Upper lobe of right lung (tissue), 1 donor: ENCODE measurements around the gene CNR2. TPM values are rescaled to one million over a fixed set of nuclear protein-coding genes. Genes with fewer than 3 reads are reported as not detected.

ENCODE experiments used
- microRNA-seq: library from miRNA; unstranded; fragments of <30 nt; microRNA quantifications from one replicate; pipeline ENCODE4 v1.2.0, GENCODE V29; 2020; ENCODE audit warnings: borderline microRNAs expressed
- total RNA-seq: library from RNA; stranded (reverse); fragmentation: NEBNext Ultra II Directional; extraction: Animal tissue kit (Norgen Biotek cat#: 25700); gene quantifications from one replicate; pipeline ENCODE4 v1.2.1, GENCODE V29; 2021
- donor health status: DM: no; HTN: yes; CAD: no; lungs with severe emphysema.

The CNR2 gene
- total RNA-seq, 1 donor from 2014 or later: 0.06 TPM

Small RNAs within 50 kb of the gene (microRNA-seq; reads per million reads assigned to microRNA genes)
- gene MIR378F: not detected

Other genes with a start within 250 kb of the CNR2 start
- 895 TPM for gene RPL11, start 221.6 kb downstream of the CNR2 start, total RNA-seq
- 66.2 TPM for gene ELOA, start 169.9 kb downstream of the CNR2 start, total RNA-seq
- 46.5 TPM for gene PITHD1, start 134.9 kb downstream of the CNR2 start, total RNA-seq
- gene LYPLA2, start 122.2 kb downstream of the CNR2 start, total RNA-seq: 45.9 TPM
- gene GALE, start 112.6 kb downstream of the CNR2 start, total RNA-seq: 62.9 TPM
- 40.1 TPM for gene HMGCL, start 87.9 kb downstream of the CNR2 start, total RNA-seq
- gene FUCA1, start 45.1 kb downstream of the CNR2 start, total RNA-seq: 44.4 TPM
- 119 TPM for gene PNRC2, start 46.5 kb upstream of the CNR2 start, total RNA-seq
- gene SRSF10, start 67.0 kb upstream of the CNR2 start, total RNA-seq: 96.0 TPM
- 0.69 TPM for gene MYOM3, start 198.8 kb upstream of the CNR2 start, total RNA-seq
- gene IL22RA1, start 229.8 kb upstream of the CNR2 start, total RNA-seq: 0.87 TPM